Neuronal stem cell (in vitro differentiated cells): ENCODE results near the gene CRACR2B.

ENCODE experiments used
- DNase-seq: peaks from one replicate; pipeline ENCODE4 v3.0.0-alpha.2; 2013; ENCODE audit warnings: low spot score
- H2AFZ ChIP-seq: one replicate; pipeline ENCODE4 v1.6.1; 2013; ENCODE audit warnings: mild to moderate bottlenecking, low read length, inconsistent platforms
- H2AK5ac ChIP-seq: 2 replicates; pipeline ENCODE4 v1.6.1; 2013; ENCODE audit warnings: low read depth, mild to moderate bottlenecking, inconsistent platforms, low read length, moderate library complexity, mixed read lengths
- H2BK120ac ChIP-seq: 2 replicates; pipeline ENCODE4 v1.6.1; 2013; ENCODE audit warnings: low read depth, mild to moderate bottlenecking, inconsistent platforms, low read length, moderate library complexity, mixed read lengths
- H2BK12ac ChIP-seq: one replicate; pipeline ENCODE4 v1.6.1; 2013; ENCODE audit warnings: low read length, inconsistent platforms
- H2BK15ac ChIP-seq: 2 replicates; pipeline ENCODE4 v1.6.1; 2013; ENCODE audit warnings: mild to moderate bottlenecking, low read length, inconsistent platforms, mixed read lengths
- H2BK5ac ChIP-seq: one replicate; pipeline ENCODE4 v1.6.1; 2013; ENCODE audit warnings: inconsistent platforms, mild to moderate bottlenecking, low read length, moderate library complexity
- H3K14ac ChIP-seq: one replicate; pipeline ENCODE4 v1.6.1; 2013; ENCODE audit warnings: low read length, inconsistent platforms
- H3K18ac ChIP-seq: 2 replicates; pipeline ENCODE4 v1.6.1; 2013; ENCODE audit warnings: low read length, inconsistent platforms
- H3K23ac ChIP-seq: 2 replicates; pipeline ENCODE4 v1.6.1; 2013; ENCODE audit warnings: low read depth, mild to moderate bottlenecking, mixed read lengths, low read length, inconsistent platforms; ENCODE audit not compliant: poor library complexity
- H3K27ac ChIP-seq: replicated peaks from 3 replicates; pipeline ENCODE4 v1.5.1; 2013; ENCODE audit warnings: low read length, inconsistent platforms
- H3K27me3 ChIP-seq, 3 experiments: 2 replicates each; pipeline ENCODE4 v1.6.1; 2013; ENCODE audit warnings: low read length in 3 of 3, mild to moderate bottlenecking in 2 of 3, inconsistent platforms in 1 of 3, low read depth in 1 of 3, mixed read lengths in 1 of 3, moderate library complexity in 1 of 3; ENCODE audit not compliant: control insufficient read depth in 3 of 3, insufficient read depth in 3 of 3
- H3K36me3 ChIP-seq, 2 donors: replicated peaks in 1 of 2; 2 replicates each; pipeline ENCODE4 v1.6.1; 2013; ENCODE audit warnings: low read length in 2 of 2; ENCODE audit not compliant: control insufficient read depth in 2 of 2, insufficient read depth in 2 of 2
- H3K4ac ChIP-seq: 2 replicates; pipeline ENCODE4 v1.6.1; 2013; ENCODE audit warnings: inconsistent platforms, mild to moderate bottlenecking, low read length, moderate library complexity
- H3K4me1 ChIP-seq, 2 donors: 1 replicate in 1 of 2; 2 replicates in 1 of 2; pipeline ENCODE4 v1.6.1; 2013; ENCODE audit warnings: low read length in 2 of 2, low read depth in 1 of 2; ENCODE audit not compliant: control insufficient read depth in 2 of 2, insufficient read depth in 1 of 2
- H3K4me2 ChIP-seq: one replicate; pipeline ENCODE4 v1.6.1; 2013; ENCODE audit warnings: mild to moderate bottlenecking, low read length, inconsistent platforms; ENCODE audit not compliant: insufficient read depth, poor library complexity, severe bottlenecking
- H3K4me3 ChIP-seq, 2 donors: 2 replicates each; pipeline ENCODE4 v1.5.1; 2013; ENCODE audit warnings: low read length in 2 of 2, mild to moderate bottlenecking in 2 of 2, inconsistent platforms in 1 of 2, moderate library complexity in 1 of 2
- H3K79me1 ChIP-seq: one replicate; pipeline ENCODE4 v1.6.1; 2013; ENCODE audit warnings: low read depth, mild to moderate bottlenecking, inconsistent platforms, low read length, moderate library complexity
- H3K9ac ChIP-seq: one replicate; pipeline ENCODE4 v1.6.1; 2013; ENCODE audit warnings: mild to moderate bottlenecking, low read depth, low read length, inconsistent platforms; ENCODE audit not compliant: poor library complexity
- H3K9me3 ChIP-seq, 2 donors: replicated peaks in 1 of 2; 2 replicates each; pipeline versions ENCODE3 to v1.6.1; 2013; ENCODE audit warnings: low read length in 2 of 2, mild to moderate bottlenecking in 2 of 2, inconsistent platforms in 1 of 2, low read depth in 1 of 2, mixed read lengths in 1 of 2, moderate library complexity in 1 of 2; ENCODE audit not compliant: control insufficient read depth in 2 of 2, insufficient read depth in 1 of 2
- H4K8ac ChIP-seq: one replicate; pipeline ENCODE4 v1.6.1; 2013; ENCODE audit warnings: low read depth, mild to moderate bottlenecking, inconsistent platforms, low read length, moderate library complexity
- H4K91ac ChIP-seq: one replicate; pipeline ENCODE4 v1.6.1; 2013; ENCODE audit warnings: low read length, low read depth, mild to moderate bottlenecking, inconsistent platforms; ENCODE audit not compliant: poor library complexity
- WGBS, 2 donors: extraction: QIAGEN DNeasy Blood & Tissue Kit; methylation state at CpG; one replicate each; pipeline ENCODE4 v1.1.7; 2013; ENCODE audit warnings: missing lambda C conversion rate in 2 of 2, mixed read lengths in 1 of 2; ENCODE audit not compliant: insufficient read length in 2 of 2, insufficient replicate concordance in 1 of 2; ENCODE audit errors: extremely low coverage in 2 of 2; 5-methylcytosine and 5-hydroxymethylcytosine counted together

Gene CRACR2B

GRCh38 chr11:859394-860131, 31.8 kb downstream of the CRACR2B start:
- peak overlapping the region in 1 of 2 donors; percentile 9 for H3K4me3 ChIP-seq

GRCh38 chr11:860234-861104, 32.8 kb downstream of the CRACR2B start:
- H4K91ac ChIP-seq, result no peak overlapping the region
- H3K4me1 ChIP-seq, result peaks cover 8 to 24% of the 10 kb centered on the region in 2 donors
- no CpG with 5 or more reads among the region's 21 CpGs for WGBS, 2 donors
- H2AK5ac ChIP-seq, result peak overlapping the region; percentile 74
- H3K18ac ChIP-seq, result peak overlapping the region; percentile 57
- H2BK12ac ChIP-seq, result no peak overlapping the region
- H3K27me3 ChIP-seq, result no peaks in the 10 kb centered on the region
- no peak overlapping the region for H3K4ac ChIP-seq
- H3K9ac ChIP-seq, result peak overlapping the region; percentile 70
- H3K79me1 ChIP-seq, result peaks cover 18% of the 10 kb centered on the region
- H2BK5ac ChIP-seq, result no peak overlapping the region
- H3K14ac ChIP-seq, result peak overlapping the region; percentile 17
- no peak overlapping the region for H3K23ac ChIP-seq
- H3K36me3 ChIP-seq, result peaks cover 0 to 24% of the 10 kb centered on the region in 2 donors
- H3K4me3 ChIP-seq, result no peak overlapping the region
- no peak overlapping the region for H2BK120ac ChIP-seq
- no peak for DNase-seq
- H4K8ac ChIP-seq, result no peak overlapping the region
- H2BK15ac ChIP-seq, result no peak overlapping the region
- no peak overlapping the region for H3K4me2 ChIP-seq
- H3K27ac ChIP-seq, result no peak overlapping the region
- H2AFZ ChIP-seq, result no peak overlapping the region
- no peaks in the 10 kb centered on the region for H3K9me3 ChIP-seq

More at GRCh38 chr11:859394-860131, 31.8 kb downstream of the CRACR2B start:
- H4K8ac ChIP-seq, result peak overlapping the region; percentile 92
- no peak overlapping the region for H3K27ac ChIP-seq
- H2AK5ac ChIP-seq, result peak overlapping the region; percentile 46
- H2BK12ac ChIP-seq, result no peak overlapping the region
- peaks cover 0 to 17% of the 10 kb centered on the region in 2 donors for H3K36me3 ChIP-seq
- H2BK120ac ChIP-seq, result no peak overlapping the region
- WGBS, 2 donors, result no CpG with 5 or more reads among the region's 31 CpGs
- DNase-seq, result no peak
- H4K91ac ChIP-seq, result no peak overlapping the region
- H3K9me3 ChIP-seq, result no peaks in the 10 kb centered on the region
- H2AFZ ChIP-seq, result no peak overlapping the region
- H3K18ac ChIP-seq, result peak overlapping the region; percentile 76
- peaks cover 18% of the 10 kb centered on the region for H3K79me1 ChIP-seq
- H3K9ac ChIP-seq, result peak overlapping the region; percentile 81
- peak overlapping the region; percentile 89 for H3K23ac ChIP-seq
- H3K4me2 ChIP-seq, result no peak overlapping the region
- no peak overlapping the region for H2BK15ac ChIP-seq
- no peak overlapping the region for H2BK5ac ChIP-seq
- no peak overlapping the region for H3K4ac ChIP-seq
- peaks cover 18 to 33% of the 10 kb centered on the region in 2 donors for H3K4me1 ChIP-seq
- H3K27me3 ChIP-seq, result no peaks in the 10 kb centered on the region
- peak overlapping the region; percentile 94 for H3K14ac ChIP-seq

- Histone ChIP-seq H3K18ac (no peak overlapping the region), H3K9me3 (no peaks in the 10 kb centered on the region), H2BK15ac (no peak overlapping the region), H2AFZ (no peak overlapping the region), H3K79me1 (peaks cover 16% of the 10 kb centered on the region), H2AK5ac (no peak overlapping the region), H4K8ac (no peak overlapping the region), H4K91ac (no peak overlapping the region), H3K4me1 (peaks cover 7 to 21% of the 10 kb centered on the region in 2 donors), H3K9ac (no peak overlapping the region), H3K27ac (no peak overlapping the region), H3K23ac (no peak overlapping the region), H2BK5ac (no peak overlapping the region), H3K4ac (no peak overlapping the region), H3K36me3 (peaks cover 0 to 29% of the 10 kb centered on the region in 2 donors), H3K4me3 (no peak overlapping the region), H2BK12ac (no peak overlapping the region), H3K4me2 (no peak overlapping the region), H3K14ac (no peak overlapping the region), H3K27me3 (no peaks in the 10 kb centered on the region), H2BK120ac (no peak overlapping the region)
- no peak for DNase-seq
- WGBS, 2 donors, result no CpG with 5 or more reads among the region's 14 CpGs
These were observed 33.4 kb downstream of the CRACR2B start for GRCh38 chr11:861105-861479.
